IMR-90 (cell line): ENCODE results near the gene OR2A12. TPM values are rescaled to one million over a fixed set of nuclear protein-coding genes. Genes with fewer than 3 reads are reported as not detected.

ENCODE experiments used
- ATAC-seq: fragments of 200-7000 bp; cut with Tn5 transposase; 2 replicates; pipeline ENCODE4 v1.9.1; 2020; ENCODE audit warnings: low read depth, mild to moderate bottlenecking, moderate library complexity
- BruUV-seq: library from RNA; stranded (reverse); fragments of 400-500 nt; replicated peaks from 2 replicates; lab custom pipeline; 2021; lab: Mats Ljungman, UMichigan
- CTCF ChIA-PET: fragments of 300-600 bp; formaldehyde crosslinking; extraction: SDS; loops from one replicate; lab custom pipeline; 2021; ENCODE audit warnings: antibody characterized with exemption; lab: Yijun Ruan, JAX
- POLR2A ChIA-PET: fragments of 300-600 bp; sonication (Branson Sonifier 250); formaldehyde crosslinking; loops from one replicate; lab custom pipeline; 2022; ENCODE audit warnings: antibody characterized with exemption; ENCODE audit not compliant: unreplicated experiment; lab: Charles Lee
- DNase-seq: peaks from one replicate; pipeline ENCODE4 v3.0.0; 2013
- H2AFZ ChIP-seq: replicated peaks from 2 replicates; pipeline ENCODE3; 2013; ENCODE audit warnings: low read length, mild to moderate bottlenecking; ENCODE audit not compliant: poor library complexity
- H2AK5ac ChIP-seq: 2 replicates; pipeline ENCODE4 v1.6.1; 2013; ENCODE audit warnings: low read depth, low read length, inconsistent platforms
- H2AK9ac ChIP-seq: replicated peaks from 2 replicates; pipeline ENCODE3; 2013; ENCODE audit warnings: mild to moderate bottlenecking, low read depth, low read length, moderate library complexity; ENCODE audit not compliant: poor library complexity
- H2BK120ac ChIP-seq: 2 replicates; pipeline ENCODE4 v1.6.1; 2013; ENCODE audit warnings: low read depth, low read length, inconsistent platforms
- H2BK15ac ChIP-seq: 3 replicates; pipeline ENCODE4 v1.6.1; 2013; ENCODE audit warnings: low read depth, low read length, inconsistent platforms
- H2BK20ac ChIP-seq: 2 replicates; pipeline ENCODE4 v1.6.1; 2013; ENCODE audit warnings: low read depth, mild to moderate bottlenecking, inconsistent platforms, low read length, moderate library complexity
- H2BK5ac ChIP-seq: 2 replicates; pipeline ENCODE4 v1.6.1; 2013; ENCODE audit warnings: mild to moderate bottlenecking, low read depth, low read length, inconsistent platforms; ENCODE audit not compliant: poor library complexity, severe bottlenecking
- H3K14ac ChIP-seq: replicated peaks from 2 replicates; pipeline ENCODE4 v1.6.1; 2013; ENCODE audit warnings: low read depth, low read length, inconsistent platforms
- H3K18ac ChIP-seq: 2 replicates; pipeline ENCODE4 v1.6.1; 2013; ENCODE audit warnings: low read depth, low read length, control low read depth
- H3K23ac ChIP-seq: 2 replicates; pipeline ENCODE4 v1.6.1; 2013; ENCODE audit warnings: low read depth, low read length, inconsistent platforms
- H3K27ac ChIP-seq: 2 replicates; pipeline ENCODE4 v1.5.1; 2013; ENCODE audit warnings: mild to moderate bottlenecking, control low read depth, low read length; ENCODE audit not compliant: insufficient read depth
- H3K27me3 ChIP-seq: 2 replicates; pipeline ENCODE4 v1.6.1; 2013; ENCODE audit warnings: low read length; ENCODE audit not compliant: control insufficient read depth, insufficient read depth
- H3K36me3 ChIP-seq: 2 replicates; pipeline ENCODE4 v1.6.1; 2013; ENCODE audit warnings: low read length, mixed read lengths; ENCODE audit not compliant: control insufficient read depth, insufficient read depth
- H3K4ac ChIP-seq: 2 replicates; pipeline ENCODE4 v1.6.1; 2013; ENCODE audit warnings: low read depth, low read length, inconsistent platforms
- H3K4me1 ChIP-seq: 2 replicates; pipeline ENCODE4 v1.6.1; 2013; ENCODE audit warnings: low read length, mixed read lengths; ENCODE audit not compliant: control insufficient read depth, insufficient read depth
- H3K4me2 ChIP-seq: 2 replicates; pipeline ENCODE4 v1.6.1; 2013; ENCODE audit warnings: low read depth, mild to moderate bottlenecking, control low read depth, low read length, moderate library complexity
- H3K4me3 ChIP-seq: 2 replicates; pipeline ENCODE4 v1.5.1; 2013; ENCODE audit warnings: low read depth, mild to moderate bottlenecking, control low read depth, low read length, moderate library complexity; ENCODE audit not compliant: insufficient read depth
- H3K56ac ChIP-seq: 2 replicates; pipeline ENCODE4 v1.6.1; 2013; ENCODE audit warnings: low read length, inconsistent platforms; ENCODE audit not compliant: insufficient read depth; ENCODE audit errors: extremely low read depth
- H3K79me1 ChIP-seq, 2 experiments: 2 replicates each; pipeline ENCODE4 v1.6.1; 2013; ENCODE audit warnings: low read length in 2 of 2, inconsistent platforms in 1 of 2, low read depth in 1 of 2
- H3K9ac ChIP-seq: 2 replicates; pipeline ENCODE4 v1.6.1; 2013; ENCODE audit warnings: low read depth, low read length, control low read depth
- H3K9me1 ChIP-seq: 2 replicates; pipeline ENCODE4 v1.6.1; 2013; ENCODE audit warnings: low read length, inconsistent platforms; ENCODE audit not compliant: insufficient read depth
- H3K9me3 ChIP-seq: 2 replicates; pipeline ENCODE4 v1.6.1; 2013; ENCODE audit warnings: low read length; ENCODE audit not compliant: control insufficient read depth, insufficient read depth
- H4K20me1 ChIP-seq: 2 replicates; pipeline ENCODE4 v1.6.1; 2013; ENCODE audit warnings: low read length, inconsistent platforms; ENCODE audit not compliant: insufficient read depth
- H4K5ac ChIP-seq: 2 replicates; pipeline ENCODE4 v1.6.1; 2013; ENCODE audit warnings: mild to moderate bottlenecking, low read depth, low read length, control low read depth
- H4K8ac ChIP-seq, 2 experiments: 2 replicates each; pipeline ENCODE4 v1.6.1; 2013; ENCODE audit warnings: low read depth in 2 of 2, low read length in 2 of 2, control low read depth in 1 of 2, inconsistent platforms in 1 of 2
- H4K91ac ChIP-seq: 2 replicates; pipeline ENCODE4 v1.6.1; 2013; ENCODE audit warnings: low read depth, low read length, inconsistent platforms; ENCODE audit not compliant: insufficient read depth
- BHLHE40 ChIP-seq: fragments of 150-350 bp; IDR thresholded peaks from 2 replicates; pipeline ENCODE4 v1.6.1; 2016; ENCODE audit warnings: mild to moderate bottlenecking, low read depth, low read length
- CEBPB ChIP-seq: IDR thresholded peaks from 2 replicates; pipeline ENCODE4 v1.6.1; 2012; ENCODE audit warnings: low read depth, low read length, improper control_type of control experiment
- CHD1 ChIP-seq: IDR thresholded peaks from 2 replicates; pipeline ENCODE4 v1.6.1; 2012; ENCODE audit warnings: low read depth, low read length, improper control_type of control experiment
- CTCF ChIP-seq: conservative IDR thresholded peaks from 2 replicates; pipeline ENCODE4 v1.5.1; 2012; ENCODE audit warnings: mild to moderate bottlenecking, low read depth, low read length, improper control_type of control experiment
- FOS ChIP-seq: fragments of 150-350 bp; IDR thresholded peaks from 2 replicates; pipeline ENCODE4 v1.6.1; 2016; ENCODE audit warnings: low read depth, low read length
- MAFK ChIP-seq: IDR thresholded peaks from 2 replicates; pipeline ENCODE4 v1.6.1; 2012; ENCODE audit warnings: low read depth, low read length, improper control_type of control experiment
- MAZ ChIP-seq: IDR thresholded peaks from 2 replicates; pipeline ENCODE4 v1.6.1; 2012; ENCODE audit warnings: low read depth, mild to moderate bottlenecking, low read length, improper control_type of control experiment, moderate library complexity, borderline replicate concordance
- MXI1 ChIP-seq: IDR thresholded peaks from 2 replicates; pipeline ENCODE4 v1.6.1; 2012; ENCODE audit warnings: low read depth, mild to moderate bottlenecking, low read length, moderate library complexity, borderline replicate concordance
- NFE2L2 ChIP-seq: fragments of 150-350 bp; IDR thresholded peaks from 2 replicates; pipeline ENCODE4 v1.6.1; 2016; ENCODE audit warnings: low read depth, mild to moderate bottlenecking, low read length
- POLR2A ChIP-seq: IDR thresholded peaks from 2 replicates; pipeline ENCODE4 v1.6.1; 2012; ENCODE audit warnings: mild to moderate bottlenecking, low read depth, low read length
- RAD21 ChIP-seq: IDR thresholded peaks from 2 replicates; pipeline ENCODE4 v1.6.1; 2012; ENCODE audit warnings: low read length, improper control_type of control experiment
- RCOR1 ChIP-seq: IDR thresholded peaks from 2 replicates; pipeline ENCODE4 v1.6.1; 2012; ENCODE audit warnings: mild to moderate bottlenecking, low read length, improper control_type of control experiment; ENCODE audit not compliant: insufficient replicate concordance
- RFX5 ChIP-seq: IDR thresholded peaks from 2 replicates; pipeline ENCODE4 v1.8.0; 2012; ENCODE audit warnings: low read depth, mild to moderate bottlenecking, low read length, moderate library complexity
- SMC3 ChIP-seq: fragments of 150-350 bp; IDR thresholded peaks from 2 replicates; pipeline ENCODE4 v1.6.1; 2016; ENCODE audit warnings: low read depth, mild to moderate bottlenecking, antibody characterized with exemption, low read length, moderate library complexity
- USF2 ChIP-seq: fragments of 150-350 bp; IDR thresholded peaks from 2 replicates; pipeline ENCODE4 v1.6.1; 2017; ENCODE audit warnings: mild to moderate bottlenecking, antibody characterized with exemption, low read length, low read depth
- dilution Hi-C: fragments of 300-500 bp; cut with HindIII; formaldehyde crosslinking; loops from one replicate; pipeline ENCODE4 v1.14.3; 2018; ENCODE audit warnings: low sequenced_read_pairs; ENCODE audit not compliant: unreplicated experiment
- in situ Hi-C: fragments of 300-500 bp; cut with MboI; formaldehyde crosslinking; loops from 3 replicates; pipeline ENCODE4 v1.14.3; 2019; ENCODE audit warnings: low sequenced_read_pairs, inconsistent platforms, mixed read lengths
- intact Hi-C: fragments of 100-400 bp; cut with micrococcal nuclease; formaldehyde crosslinking; loops from 2 replicates; pipeline ENCODE4 v1.10.0; 2022
- polyA plus RNA-seq, 3 experiments: library from polyadenylated mRNA; depleted of rRNA; stranded (reverse); fragments of >200 nt; gene quantifications; 2 replicates each; pipeline ENCODE4 v1.2.3, GENCODE V29; 2012; ENCODE audit warnings: low replicate concordance in 1 of 3
- total RNA-seq: library from RNA; depleted of rRNA; stranded (reverse); fragments of >200 nt; gene quantifications from 2 replicates; pipeline ENCODE4 v1.2.3, GENCODE V29; 2012
- TF ChIP-seq, protein P1 (sequence below): fragments of 150-350 bp; IDR thresholded peaks from 2 replicates; pipeline ENCODE4 v1.6.1; 2016; ENCODE audit warnings: low read depth, mild to moderate bottlenecking, low read length, moderate library complexity, borderline replicate concordance

OR2A12 gene
- total and polyA plus RNA-seq, 2 of the 4 experiments (the other 2 are of a cell fraction), result not detected

DNA sequence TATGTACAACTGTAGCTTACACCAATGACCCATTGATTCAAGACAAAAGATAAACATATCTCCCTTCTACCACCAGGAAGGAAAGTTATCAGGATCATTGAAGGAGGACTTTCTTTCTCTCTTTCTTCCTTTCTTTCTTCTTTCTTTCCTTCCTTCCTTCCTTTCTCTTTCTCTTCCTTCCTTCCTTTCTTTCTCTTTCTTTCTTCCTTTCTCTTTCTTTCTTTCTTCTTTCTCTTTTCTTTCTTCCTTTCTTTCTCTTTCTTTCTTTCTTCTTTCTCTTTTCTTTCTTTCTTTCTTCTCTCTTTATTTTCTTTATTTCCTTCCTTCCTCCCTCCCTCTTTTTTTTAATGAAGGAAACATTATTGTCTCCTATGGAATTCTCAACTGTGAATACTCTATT, 12.7 kb downstream of the OR2A12 start:
- Histone ChIP-seq H2BK15ac (no peak overlapping the region), H3K9me3 (no peaks in the 10 kb centered on the region), H2BK120ac (no peak overlapping the region), H3K18ac (no peak overlapping the region), H3K36me3 (no peaks in the 10 kb centered on the region), H2BK20ac (no peak overlapping the region), H4K91ac (no peak overlapping the region), H4K8ac (no peak overlapping the region), H3K79me1 (no peaks in the 10 kb centered on the region), H3K4me1 (no peaks in the 10 kb centered on the region), H2AK5ac (no peak overlapping the region), H3K27me3 (no peaks in the 10 kb centered on the region), H3K56ac (no peak overlapping the region), H3K14ac (no peak overlapping the region), H3K4ac (no peak overlapping the region), H2AK9ac (no peak overlapping the region), H3K9ac (no peak overlapping the region), H3K4me3 (no peak overlapping the region), H3K4me2 (no peak overlapping the region), H2AFZ (no peak overlapping the region), H4K5ac (no peak overlapping the region), H2BK5ac (no peak overlapping the region), H3K9me1 (no peaks in the 10 kb centered on the region), H3K23ac (no peak overlapping the region), H3K27ac (no peak overlapping the region), H4K20me1 (no peaks in the 10 kb centered on the region)
- dilution Hi-C loops, result no loop called here
- DNase-seq (no peak), ATAC-seq (no peak)
- CTCF ChIA-PET, result no interaction called here
- TF ChIP-seq RFX5, result no peak
- TF ChIP-seq POLR2A, result no peak
- TF ChIP-seq SMC3, result no peak
- TF ChIP-seq, protein P1, sequence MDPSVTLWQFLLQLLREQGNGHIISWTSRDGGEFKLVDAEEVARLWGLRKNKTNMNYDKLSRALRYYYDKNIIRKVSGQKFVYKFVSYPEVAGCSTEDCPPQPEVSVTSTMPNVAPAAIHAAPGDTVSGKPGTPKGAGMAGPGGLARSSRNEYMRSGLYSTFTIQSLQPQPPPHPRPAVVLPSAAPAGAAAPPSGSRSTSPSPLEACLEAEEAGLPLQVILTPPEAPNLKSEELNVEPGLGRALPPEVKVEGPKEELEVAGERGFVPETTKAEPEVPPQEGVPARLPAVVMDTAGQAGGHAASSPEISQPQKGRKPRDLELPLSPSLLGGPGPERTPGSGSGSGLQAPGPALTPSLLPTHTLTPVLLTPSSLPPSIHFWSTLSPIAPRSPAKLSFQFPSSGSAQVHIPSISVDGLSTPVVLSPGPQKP, result no peak
- no peak for TF ChIP-seq BHLHE40
- TF ChIP-seq CTCF, result no peak
- no peak for TF ChIP-seq CHD1
- no peak for TF ChIP-seq NFE2L2
- TF ChIP-seq MAZ, result no peak
- no peak for TF ChIP-seq CEBPB
- TF ChIP-seq RAD21, result no peak
- no peak for TF ChIP-seq MAFK
- no peak for TF ChIP-seq FOS
- TF ChIP-seq RCOR1, result no peak
- TF ChIP-seq USF2, result no peak
- no peak for TF ChIP-seq MXI1
- no TSS peak for BruUV-seq
- in situ Hi-C loops, result no loop called here
- intact Hi-C loops, result no loop called here
- POLR2A ChIA-PET, result no interaction called here
